GM21447 (cell line): Measurements from ENCODE around the gene SSU72.

ENCODE experiments used
- ATAC-seq: cut with Tn5 transposase; IDR thresholded peaks from one replicate; pipeline ENCODE4 v1.9.1; 2021; ENCODE audit not compliant: unreplicated experiment

Gene SSU72

DNA sequence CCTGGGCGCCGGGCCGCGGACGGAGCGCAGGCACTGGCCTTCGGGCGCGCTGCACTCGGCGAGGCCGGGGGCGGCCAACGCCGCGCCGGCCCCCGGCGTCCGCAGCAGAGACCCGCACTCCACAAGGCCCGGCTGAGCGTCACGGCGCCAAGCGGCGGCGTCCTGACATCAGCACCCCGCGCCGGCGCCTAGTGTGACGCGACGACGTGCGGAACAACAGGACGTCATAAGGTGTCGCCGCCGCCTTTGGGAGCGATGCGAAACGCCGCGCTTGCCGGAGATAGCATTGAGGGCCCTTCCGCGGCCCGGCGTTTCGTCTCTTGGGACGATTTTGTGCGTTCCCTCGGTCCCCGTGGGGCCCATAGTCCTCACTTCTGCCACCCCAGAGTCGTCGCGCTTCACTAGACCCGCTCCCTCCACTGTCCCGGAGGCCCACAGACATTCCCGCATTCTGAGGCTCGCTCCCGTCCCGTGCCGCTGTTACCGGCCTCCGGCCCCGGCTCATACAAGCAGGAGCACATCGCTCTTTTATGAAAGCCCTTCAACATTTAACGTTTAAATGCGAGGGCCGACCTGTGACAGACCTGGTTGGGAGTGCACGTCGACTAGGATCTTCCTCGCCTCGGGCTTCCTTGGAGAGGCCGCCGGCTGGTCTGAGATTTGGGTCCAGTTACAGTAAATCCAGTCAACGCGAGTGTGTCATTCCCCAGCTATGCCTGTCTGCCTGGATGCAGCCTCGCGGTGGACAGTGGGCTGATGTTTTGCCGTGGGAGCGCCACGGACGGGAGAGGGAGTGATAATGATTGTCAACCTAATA lies at the start of gene SSU72:
SSU72 (minus strand) TSS at position 143 of the 817 bp plus-strand sequence. CDS start 306 bp downstream, outside the sequence.
- peak; percentile 73 for ATAC-seq

DNA sequence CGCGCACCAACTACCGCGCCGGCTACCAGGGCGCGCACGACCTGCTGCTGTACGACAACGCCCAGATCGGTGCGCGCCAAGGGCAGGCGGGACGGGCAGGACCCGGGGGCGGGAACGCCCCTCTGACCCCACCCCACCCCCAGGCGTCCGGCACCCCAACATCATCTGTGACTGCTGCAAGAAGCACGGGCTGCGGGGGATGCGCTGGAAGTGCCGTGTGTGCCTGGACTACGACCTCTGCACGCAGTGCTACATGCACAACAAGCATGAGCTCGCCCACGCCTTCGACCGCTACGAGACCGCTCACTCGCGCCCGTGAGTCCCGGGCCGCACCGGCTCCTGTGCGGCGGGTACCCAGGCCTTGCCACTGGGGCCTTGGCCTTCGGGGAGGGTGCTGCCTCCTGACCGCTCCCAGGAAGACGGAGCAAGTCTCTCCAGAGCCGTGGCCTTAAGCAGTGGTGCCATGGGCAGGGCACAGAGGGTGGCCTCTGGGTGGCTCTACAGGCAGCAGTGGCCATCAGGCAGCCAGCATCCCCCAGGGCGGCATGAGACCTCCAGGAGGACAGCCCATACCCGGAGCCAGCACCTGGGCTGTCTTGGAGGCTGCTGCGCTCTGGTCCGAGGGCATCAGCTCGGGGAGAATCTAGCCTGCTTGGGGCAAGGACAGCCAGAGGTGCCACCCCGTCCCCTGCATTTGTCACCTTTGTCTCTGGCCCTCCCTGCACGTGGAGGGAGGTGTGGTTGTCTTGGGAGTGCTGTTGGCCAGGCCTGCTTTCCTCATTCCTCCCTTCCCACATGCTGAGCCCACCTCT lies 49.2 kb upstream of the SSU72 start:
- no peak for ATAC-seq

DNA sequence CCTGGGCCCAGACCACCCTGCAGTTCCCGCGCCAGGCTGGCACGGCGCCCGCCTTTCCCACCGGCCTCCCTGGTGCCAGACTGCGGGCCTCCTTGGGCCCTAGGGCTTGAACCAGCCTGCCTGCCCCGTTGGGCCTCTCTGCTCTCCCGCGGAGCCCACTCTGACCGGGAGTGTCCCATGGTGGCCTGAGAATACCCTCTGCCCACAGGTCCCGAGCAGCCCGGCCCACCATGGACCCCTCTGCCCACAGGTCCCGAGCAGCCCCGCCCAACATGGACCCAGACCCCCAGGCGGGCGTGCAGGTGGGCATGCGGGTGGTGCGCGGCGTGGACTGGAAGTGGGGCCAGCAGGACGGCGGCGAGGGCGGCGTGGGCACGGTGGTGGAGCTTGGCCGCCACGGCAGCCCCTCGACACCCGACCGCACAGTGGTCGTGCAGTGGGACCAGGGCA lies 48.5 kb upstream of the SSU72 start:
- ATAC-seq, result no peak

DNA sequence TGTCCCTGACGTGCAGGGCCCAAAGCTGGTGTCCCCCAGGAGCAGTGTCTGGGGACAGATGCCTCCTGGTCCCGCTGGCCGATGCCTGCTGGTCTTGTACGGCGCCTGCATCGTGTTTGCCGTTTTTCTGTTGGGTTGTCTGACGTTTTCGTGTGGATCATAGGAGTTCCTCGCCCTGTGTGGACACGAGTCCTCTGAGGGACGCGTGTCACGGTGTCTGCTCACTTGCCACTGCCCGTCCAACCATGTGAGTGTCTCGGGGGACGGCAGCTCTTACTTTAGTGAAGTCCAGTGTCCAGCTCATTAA lies 48.1 kb upstream of the SSU72 start:
- no peak for ATAC-seq

DNA sequence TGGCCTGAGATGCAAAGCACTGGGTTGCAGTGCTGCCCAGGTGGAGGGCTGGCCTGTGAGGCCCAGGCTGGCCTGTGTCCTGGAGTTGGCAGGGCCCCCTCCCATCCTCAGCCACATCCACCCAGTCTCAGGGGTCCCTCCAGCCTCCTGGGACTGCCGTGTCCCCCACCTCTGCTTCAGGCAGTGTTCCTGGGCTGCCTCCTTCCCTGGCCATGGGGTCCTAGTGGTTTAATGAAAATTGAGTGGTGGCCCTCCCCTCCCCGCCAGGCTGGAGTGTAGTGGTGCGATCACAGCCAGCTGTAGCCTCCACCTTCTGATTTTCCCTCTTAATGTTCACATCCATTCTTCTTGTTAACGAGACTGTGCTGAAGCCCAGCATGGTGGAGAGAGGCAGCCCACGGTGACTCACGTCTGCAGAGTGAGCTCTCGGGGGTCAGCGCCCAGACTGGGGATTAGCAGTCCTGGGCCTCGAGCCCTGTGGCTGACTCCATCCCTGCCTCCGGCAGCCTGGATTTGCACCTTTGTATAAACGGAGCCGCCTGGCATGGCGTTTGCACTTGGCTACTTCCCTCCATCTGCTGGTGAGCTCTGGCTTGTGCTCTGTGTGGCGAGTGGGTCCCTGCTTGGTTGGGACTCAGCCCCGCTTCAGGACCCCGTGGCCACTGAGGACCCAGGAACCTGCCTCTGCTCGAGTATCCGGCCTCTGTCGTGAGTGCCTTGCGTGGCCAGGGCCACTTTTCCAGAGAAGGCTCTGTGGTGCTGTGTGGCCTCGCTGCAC lies 47.5 kb upstream of the SSU72 start:
- no peak for ATAC-seq

DNA sequence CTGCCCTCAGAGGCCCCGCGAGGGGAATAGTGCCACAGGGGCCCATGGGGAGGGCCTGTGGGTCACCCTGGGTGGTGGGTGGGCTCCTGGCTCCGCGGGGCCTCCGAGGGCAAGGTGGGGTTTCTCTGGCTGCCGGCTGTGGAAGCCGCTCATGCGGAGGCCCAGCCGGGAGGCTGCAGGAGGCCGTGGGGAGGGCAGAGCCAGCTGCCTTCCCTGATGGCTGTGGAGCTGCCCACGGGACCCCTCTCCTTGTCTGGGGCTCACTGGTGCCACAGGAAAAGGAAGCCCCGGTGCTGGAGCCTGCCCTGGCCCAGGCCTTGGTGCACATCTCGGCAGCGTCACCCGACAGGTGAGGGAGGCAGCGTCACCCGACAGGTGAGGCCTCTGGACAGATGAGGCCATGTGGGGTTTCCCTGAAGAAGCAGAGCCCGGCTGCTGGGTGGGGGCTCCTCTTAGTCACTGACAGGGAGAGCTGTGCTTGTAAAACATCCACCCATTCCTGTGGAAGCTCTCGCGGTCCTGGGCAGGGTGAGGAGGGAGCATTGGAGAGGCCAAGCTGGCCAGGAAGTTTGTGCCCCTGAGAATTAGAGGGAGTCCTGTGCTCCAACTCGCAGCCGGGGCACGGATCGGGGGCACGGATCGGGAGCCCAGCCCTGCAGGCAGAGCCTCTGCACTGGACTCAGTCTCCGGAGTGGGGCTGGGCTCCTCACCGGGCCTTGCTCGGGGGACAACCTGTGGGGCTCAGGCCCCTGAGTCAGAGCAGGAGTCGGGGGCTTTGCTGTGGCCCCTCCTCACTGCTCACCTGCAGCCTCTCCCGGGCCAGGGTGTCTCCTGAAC lies 46.7 kb upstream of the SSU72 start:
- ATAC-seq, result no peak

DNA sequence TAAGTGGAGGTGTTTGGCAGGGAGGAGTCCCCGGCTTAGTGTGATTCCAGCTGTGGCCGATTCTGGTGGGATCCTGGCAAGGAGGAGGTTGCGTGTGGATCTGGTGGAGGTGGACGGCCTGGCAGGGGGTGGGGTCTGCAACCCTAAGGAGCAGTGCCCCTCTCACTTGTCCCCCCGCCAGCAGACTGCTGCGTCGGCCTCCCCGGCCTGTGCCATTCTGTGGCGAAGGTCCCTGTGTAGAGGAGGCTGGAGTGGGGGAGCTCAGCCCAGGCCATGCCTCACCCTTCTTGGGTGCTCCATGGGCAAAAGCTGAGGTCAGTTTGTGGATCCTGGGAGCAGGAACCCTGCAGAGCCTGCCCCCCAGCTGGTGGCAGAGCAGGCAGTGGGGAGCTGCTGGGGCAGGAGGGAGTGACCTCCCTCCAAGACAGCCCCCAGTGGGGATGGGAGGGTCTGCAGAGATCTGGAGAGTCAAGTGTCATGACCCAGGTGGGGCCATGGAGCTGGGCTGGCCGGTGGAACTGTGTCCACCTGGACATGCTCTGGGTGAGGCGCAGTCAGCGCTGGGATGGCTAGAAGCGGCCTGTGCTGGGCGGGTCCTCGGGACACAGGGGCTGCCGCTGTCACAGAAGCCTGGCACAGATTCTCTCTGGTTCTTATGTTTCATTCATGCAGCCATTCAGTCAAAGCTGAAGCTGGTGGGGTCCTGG lies 45.9 kb upstream of the SSU72 start:
- ATAC-seq, result no peak

DNA sequence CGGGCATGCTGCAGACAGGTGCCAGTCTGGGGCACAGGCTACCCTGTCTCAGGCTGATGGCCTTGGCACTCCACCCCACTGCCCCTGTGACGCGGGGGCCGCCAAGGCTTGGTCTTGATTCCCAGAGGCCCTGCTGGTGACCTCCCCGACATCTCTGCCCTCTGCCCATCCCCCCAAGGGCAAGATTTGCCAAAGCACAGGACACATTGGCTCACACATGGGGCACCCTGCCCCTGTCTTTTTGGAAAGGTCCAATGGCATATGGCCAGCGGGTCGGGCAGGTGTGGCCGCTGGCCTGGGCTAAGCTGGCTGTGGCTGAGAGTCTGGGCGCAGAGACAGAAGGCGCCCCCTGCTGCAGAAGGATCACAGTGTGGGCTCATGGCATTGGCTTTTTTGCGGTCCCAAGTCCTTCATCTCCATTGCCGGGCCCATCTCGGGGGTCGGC lies 45.3 kb upstream of the SSU72 start:
- no peak for ATAC-seq

DNA sequence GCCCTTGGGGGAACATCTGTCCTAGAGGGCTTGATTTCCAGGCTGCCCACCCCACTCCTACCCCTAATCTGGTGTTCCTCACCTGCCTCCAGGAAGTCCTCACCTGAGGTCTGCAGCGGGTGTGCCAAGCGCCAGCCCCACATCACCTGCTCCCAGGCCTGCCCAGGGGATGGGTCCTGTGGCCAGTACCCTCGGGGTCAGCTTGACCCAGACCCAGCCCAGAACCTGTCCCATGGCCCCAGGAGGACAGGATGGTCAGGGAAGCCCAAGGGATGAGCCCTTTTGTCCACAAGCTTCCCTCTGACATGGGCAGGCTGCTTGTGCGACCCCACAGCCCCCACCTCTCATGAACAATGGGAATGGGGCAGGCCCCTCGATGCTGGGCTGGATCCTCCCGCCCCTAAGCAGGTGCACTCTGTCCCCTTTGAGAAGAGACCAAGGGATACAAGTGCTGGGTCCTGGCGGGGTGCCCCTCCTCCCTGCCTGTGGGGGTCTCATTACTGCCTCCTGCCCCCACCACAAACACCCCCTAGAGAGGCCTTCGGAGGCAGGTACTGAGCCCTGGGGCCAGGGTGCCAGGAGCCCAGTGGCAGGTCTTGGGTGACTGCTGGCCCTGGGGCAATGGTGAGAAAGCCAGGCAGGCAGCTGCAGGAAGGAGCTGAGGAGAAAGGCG lies 43.9 kb upstream of the SSU72 start:
- no peak for ATAC-seq

DNA sequence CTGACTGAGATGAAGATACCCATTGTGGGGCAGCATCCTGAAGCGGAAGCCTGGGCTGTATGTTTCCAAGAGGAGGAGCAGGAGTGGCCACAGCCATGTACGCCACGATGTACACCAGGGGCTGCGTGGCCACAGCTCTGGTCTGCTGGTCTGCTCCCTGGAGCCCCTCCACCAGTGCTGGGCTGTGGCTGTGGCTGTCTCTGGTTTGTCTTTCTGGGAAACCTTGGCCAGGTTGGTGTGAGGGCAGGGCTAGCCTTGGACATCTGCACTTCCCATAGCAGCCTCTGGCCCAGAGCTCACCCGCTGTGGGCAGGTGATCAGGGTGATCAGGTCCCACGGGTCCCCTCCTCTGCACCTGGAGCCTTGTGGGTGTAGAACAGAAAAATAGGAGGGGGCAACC lies 43.3 kb upstream of the SSU72 start:
- no peak for ATAC-seq

DNA sequence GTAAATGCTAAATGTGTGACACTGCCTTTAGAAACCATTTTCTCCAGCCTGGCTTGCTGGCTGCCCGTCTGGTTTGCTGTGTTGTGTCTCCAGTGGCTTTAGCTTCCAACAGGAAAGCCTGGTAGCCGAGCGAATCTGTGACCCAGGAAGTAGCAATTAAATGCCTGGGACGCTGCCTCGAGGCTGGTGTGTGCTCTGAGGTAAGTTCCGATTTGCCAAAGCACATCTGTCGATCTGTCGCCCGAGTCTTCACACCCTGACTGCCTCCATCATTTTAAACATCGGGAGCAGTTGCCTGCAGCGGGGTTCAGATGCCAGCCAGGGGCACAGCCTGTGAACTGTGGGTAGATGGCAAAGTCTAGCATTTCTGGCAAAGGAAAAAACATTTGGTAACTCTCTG lies 42.9 kb upstream of the SSU72 start:
- no peak for ATAC-seq

DNA sequence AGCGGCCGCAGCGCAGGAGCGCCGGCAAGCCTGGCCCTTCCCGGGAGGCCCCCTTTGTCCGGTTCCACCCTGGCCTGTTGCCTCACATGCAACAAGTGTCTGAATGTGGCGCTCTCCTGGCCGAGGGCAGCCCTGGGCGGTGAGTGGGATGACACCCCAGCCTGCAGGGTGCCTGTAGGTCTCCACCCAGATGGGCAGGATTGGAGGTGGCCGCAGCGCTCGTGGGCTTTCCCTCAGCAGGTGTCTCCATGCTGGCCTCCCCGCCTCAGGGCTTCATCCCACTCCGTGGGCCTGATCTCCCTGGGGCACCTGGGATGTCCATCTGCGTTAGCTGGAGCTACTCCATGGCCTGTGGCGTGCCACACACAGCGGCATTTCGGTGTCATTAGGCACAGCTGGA lies 42.2 kb upstream of the SSU72 start:
- no peak for ATAC-seq

DNA sequence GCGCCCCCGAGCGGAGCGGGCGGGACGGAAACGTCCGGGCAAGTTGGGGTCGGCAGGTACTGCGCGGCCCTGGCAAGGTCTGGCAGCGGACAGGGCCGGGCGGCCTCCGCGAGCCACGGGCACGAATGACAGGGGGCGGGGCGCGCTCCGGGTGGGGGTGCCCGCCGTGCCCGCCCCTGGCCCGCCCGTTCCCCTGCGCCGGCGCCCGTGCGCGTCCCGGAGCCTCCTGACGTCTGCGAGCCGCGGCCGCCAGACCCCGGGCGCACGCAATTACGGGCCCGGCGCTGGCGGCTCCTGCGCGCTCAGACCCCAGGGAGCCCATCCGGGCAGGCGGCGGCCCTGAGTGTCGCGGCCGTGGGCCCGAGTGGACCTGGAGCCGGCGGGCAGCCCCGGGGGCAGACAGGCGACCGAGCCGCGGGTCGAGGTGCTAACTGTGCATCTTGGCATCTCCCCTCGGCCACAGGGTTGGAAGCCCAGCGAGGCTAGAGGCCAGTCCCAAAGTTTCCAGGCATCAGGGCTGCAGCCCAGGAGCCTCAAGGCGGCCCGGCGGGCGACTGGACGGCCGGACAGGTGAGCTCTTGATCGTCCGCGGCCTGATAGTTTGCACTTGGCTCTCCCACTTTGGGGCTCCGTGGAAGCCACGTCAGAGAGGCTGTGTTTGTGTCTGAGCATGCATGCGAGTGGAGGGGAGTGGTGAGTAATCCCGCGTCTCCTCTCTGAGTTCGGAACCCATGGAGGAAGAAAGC lies 41.6 kb upstream of the SSU72 start:
- ATAC-seq, result peak; percentile 21

DNA sequence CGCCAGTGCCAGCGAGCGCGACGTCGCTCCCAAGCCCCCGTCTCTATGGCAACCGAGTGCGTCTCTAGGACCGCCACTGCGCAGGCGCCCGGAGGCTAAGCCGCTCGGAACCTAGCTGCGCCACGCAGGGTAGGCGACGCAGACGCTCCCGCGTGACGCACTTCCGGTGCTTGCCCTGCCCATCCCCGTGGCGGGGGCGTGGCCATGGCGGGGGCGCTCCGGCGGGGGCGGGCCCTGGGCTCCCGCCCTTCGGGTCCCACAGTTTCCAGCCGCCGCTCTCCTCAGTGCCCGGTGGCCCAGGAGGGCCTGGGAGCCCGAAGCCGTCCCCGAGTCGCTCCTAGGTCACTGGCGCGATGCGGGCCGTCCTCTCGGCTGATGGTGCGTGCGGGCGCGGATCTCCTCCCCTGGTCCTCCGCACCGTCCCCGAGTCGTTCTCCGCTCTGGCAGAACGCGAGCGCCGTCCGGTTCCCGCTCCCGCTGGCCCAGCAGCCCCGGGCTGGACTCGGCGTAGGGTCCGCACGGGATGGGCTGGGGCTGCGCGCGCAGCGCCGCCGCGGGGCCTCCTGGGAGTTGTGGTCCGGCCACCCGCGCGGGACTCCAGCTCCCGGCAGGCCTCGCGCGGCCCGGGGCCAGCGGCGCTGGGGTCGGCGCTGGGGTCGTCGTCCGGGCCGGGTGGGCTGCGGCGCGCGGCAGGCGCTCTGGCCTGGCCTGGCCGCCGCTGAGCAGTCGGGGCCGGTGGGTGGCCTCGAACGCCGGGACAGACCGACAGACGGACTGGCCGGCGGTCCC lies 40.8 kb upstream of the SSU72 start, which contains the start of gene MIB2:
MIB2 (plus strand) TSS at position 245 of the 789 bp plus-strand sequence. CDS start 7,953 bp downstream, outside the sequence.
- ATAC-seq, result peak; percentile 79

DNA sequence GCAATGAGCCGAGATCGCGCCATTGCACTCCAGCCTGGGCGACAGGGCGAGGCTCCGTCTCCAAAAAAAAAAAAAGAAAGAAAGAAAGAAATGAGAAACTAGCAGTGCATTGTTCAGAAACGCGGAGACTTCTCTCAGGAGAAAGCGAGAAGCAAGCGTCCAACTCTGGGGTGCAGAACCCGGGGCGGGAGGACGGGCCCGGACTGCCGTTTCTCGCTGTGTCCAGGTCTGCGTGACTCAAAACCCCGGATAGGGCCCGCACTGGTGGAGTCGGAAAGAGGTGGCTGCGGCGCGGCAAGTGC lies 40.2 kb upstream of the SSU72 start:
- ATAC-seq, result no peak

DNA sequence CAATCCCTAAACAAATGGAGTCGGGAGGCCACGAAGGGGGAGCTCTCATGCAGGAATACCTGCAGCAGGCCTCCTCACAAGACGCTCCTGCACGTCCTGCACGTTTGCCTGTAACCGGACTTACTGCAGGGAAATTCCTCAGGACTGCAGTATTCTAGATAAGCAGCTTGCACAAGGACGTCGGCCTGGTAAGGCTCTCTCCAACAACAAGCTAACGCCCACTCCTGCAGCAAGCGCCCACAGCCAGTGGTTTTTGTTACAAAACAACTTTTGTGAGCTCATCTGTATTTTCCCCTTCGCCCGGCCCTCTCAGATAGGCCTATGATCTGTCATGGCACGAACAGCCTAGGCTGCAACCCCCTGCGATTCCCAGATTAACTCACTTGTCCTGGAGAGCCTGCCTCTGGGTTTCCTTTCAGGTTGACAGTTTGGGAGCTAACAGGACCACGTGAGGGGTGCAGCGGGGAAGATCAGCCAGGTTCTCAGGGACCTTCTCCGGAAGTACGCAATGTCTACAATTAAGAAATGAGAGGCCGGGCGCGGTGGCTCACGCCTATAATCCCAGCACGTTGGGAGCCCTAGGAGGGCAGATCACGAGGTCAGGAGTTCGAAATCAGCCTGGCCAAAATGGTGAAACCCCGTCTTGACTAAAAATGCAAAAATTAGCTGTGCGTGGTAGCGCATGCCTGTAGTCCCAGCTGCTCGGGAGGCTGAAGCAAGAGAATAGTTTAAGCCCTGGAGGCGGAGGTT lies 39.7 kb upstream of the SSU72 start:
- no peak for ATAC-seq

DNA sequence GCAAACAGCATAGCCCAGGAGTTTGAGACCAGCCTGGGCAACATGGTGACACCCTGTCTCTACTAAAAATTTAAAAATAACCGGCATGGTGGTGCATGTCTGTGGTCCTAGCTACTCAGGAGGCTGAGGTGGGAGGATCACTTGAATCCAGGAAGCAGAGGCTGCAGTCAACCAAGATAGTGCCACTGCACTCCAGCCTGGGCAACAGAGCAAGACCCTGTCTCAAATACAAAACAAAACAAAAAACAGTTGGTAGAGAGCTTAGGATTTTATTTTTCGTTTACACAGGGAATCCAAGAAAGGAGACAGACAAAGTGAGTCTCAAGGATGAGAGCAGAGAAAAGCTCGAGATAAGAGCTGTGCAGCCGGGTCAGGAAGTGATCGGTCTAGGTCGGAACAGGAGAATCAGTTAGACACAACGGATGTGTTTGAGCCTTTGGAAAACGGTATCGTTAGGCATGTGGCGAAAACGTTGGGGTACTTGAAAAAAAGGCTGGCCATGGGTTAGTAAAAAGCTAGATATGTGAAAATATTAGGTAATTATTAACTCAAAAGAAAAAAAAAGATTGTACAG lies 38.9 kb upstream of the SSU72 start:
- ATAC-seq, result no peak
